HG03378 (cell line): ENCODE results near the gene PLXNA2.

ENCODE experiments used
- ATAC-seq: cut with Tn5 transposase; IDR thresholded peaks from one replicate; pipeline ENCODE4 v1.9.1; 2021; ENCODE audit warnings: mild to moderate bottlenecking, moderate library complexity; ENCODE audit not compliant: unreplicated experiment

PLXNA2 gene

GRCh38 chr1:208242146-208242545 lies 2.0 kb downstream of the PLXNA2 start:
- ATAC-seq: no peak

- ATAC-seq: no peak
Measured at GRCh38 chr1:208241512-208241911, 2.7 kb downstream of the PLXNA2 start.

GRCh38 chr1:208240662-208241355 lies 3.4 kb downstream of the PLXNA2 start:
- no peak for ATAC-seq

GRCh38 chr1:208239473-208240381 lies 4.5 kb downstream of the PLXNA2 start:
- no peak for ATAC-seq

- ATAC-seq: no peak
Measured at GRCh38 chr1:208238710-208239472, 5.3 kb downstream of the PLXNA2 start.

- ATAC-seq: no peak
Measured at GRCh38 chr1:208237241-208237640, 6.9 kb downstream of the PLXNA2 start.

GRCh38 chr1:208235982-208236761 lies 8.0 kb downstream of the PLXNA2 start:
- ATAC-seq: no peak

- no peak for ATAC-seq
Measured at GRCh38 chr1:208235356-208235981, 8.7 kb downstream of the PLXNA2 start.

GRCh38 chr1:208234721-208235120 lies 9.5 kb downstream of the PLXNA2 start:
- no peak for ATAC-seq

- no peak for ATAC-seq
Measured at GRCh38 chr1:208233978-208234377, 10.2 kb downstream of the PLXNA2 start.

GRCh38 chr1:208233546-208233945 lies 10.6 kb downstream of the PLXNA2 start:
- ATAC-seq: no peak

GRCh38 chr1:208232662-208233038 lies 11.5 kb downstream of the PLXNA2 start:
- no peak for ATAC-seq

- ATAC-seq: no peak
Measured at GRCh38 chr1:208231881-208232661, 12.1 kb downstream of the PLXNA2 start.

GRCh38 chr1:208230668-208231529 lies 13.3 kb downstream of the PLXNA2 start:
- no peak for ATAC-seq

- ATAC-seq: no peak
Measured at GRCh38 chr1:208228550-208228949, 15.6 kb downstream of the PLXNA2 start.

- no peak for ATAC-seq
Measured at GRCh38 chr1:208228026-208228425, 16.2 kb downstream of the PLXNA2 start.

- ATAC-seq: no peak
Measured at GRCh38 chr1:208227366-208227765, 16.8 kb downstream of the PLXNA2 start.
